Mesothelial cell of epicardium (in vitro differentiated cells): ENCODE results near the gene ATP12A. TPM values are rescaled to one million over a fixed set of nuclear protein-coding genes. Genes with fewer than 3 reads are reported as not detected.

Source experiments
- DNase-seq, 2 experiments: peaks; one replicate each; pipeline ENCODE4 v3.0.0; 2021; ENCODE audit warnings: low spot score in 2 of 2; ENCODE audit not compliant: unreplicated experiment in 2 of 2
- H3K27ac Mint-ChIP-seq: 2 replicates; pipeline ENCODE4 v1.8.0; 2021; ENCODE audit warnings: mixed read lengths
- H3K27me3 Mint-ChIP-seq: 2 replicates; pipeline ENCODE4 v1.8.0; 2021; ENCODE audit warnings: low read depth, mixed read lengths
- H3K36me3 Mint-ChIP-seq: 2 replicates; pipeline ENCODE4 v1.8.0; 2021; ENCODE audit warnings: mixed read lengths
- H3K4me1 Mint-ChIP-seq: 2 replicates; pipeline ENCODE4 v1.8.0; 2021; ENCODE audit warnings: mixed read lengths
- H3K4me3 Mint-ChIP-seq: 2 replicates; pipeline ENCODE4 v1.8.0; 2021; ENCODE audit warnings: mild to moderate bottlenecking, moderate library complexity, mixed read lengths
- H3K9me3 Mint-ChIP-seq: 2 replicates; pipeline ENCODE4 v1.8.0; 2021; ENCODE audit warnings: mixed read lengths
- CTCF ChIP-seq: fragments of 200-600 bp; sonication (generic); IDR thresholded peaks from one replicate; pipeline ENCODE4 v1.5.0; 2021; ENCODE audit warnings: antibody characterized with exemption; ENCODE audit not compliant: unreplicated experiment
- total RNA-seq: library from RNA; stranded (reverse); gene quantifications from 3 replicates; pipeline ENCODE4 v1.2.1, GENCODE V29; 2021

ATP12A gene
- total RNA-seq, 1 donor from 2014 or later, result 0.80 TPM

GRCh38 chr13:24734950-24735349, 54.7 kb downstream of the ATP12A start:
- H3K27ac Mint-ChIP-seq, result no peak overlapping the region
- H3K27me3 Mint-ChIP-seq, result no peaks in the 10 kb centered on the region
- peaks cover 22% of the 10 kb centered on the region for H3K9me3 Mint-ChIP-seq
- H3K36me3 Mint-ChIP-seq, result no peaks in the 10 kb centered on the region
- no peak for TF ChIP-seq CTCF
- DNase-seq, result no peak
- no peaks in the 10 kb centered on the region for H3K4me1 Mint-ChIP-seq
- no peak overlapping the region for H3K4me3 Mint-ChIP-seq

GRCh38 chr13:24737042-24737441, 56.8 kb downstream of the ATP12A start:
- Mint-ChIP-seq H3K9me3 (peaks cover 7% of the 10 kb centered on the region), H3K27ac (no peak overlapping the region), H3K4me3 (no peak overlapping the region), H3K4me1 (peaks cover 4% of the 10 kb centered on the region), H3K27me3 (no peaks in the 10 kb centered on the region), H3K36me3 (no peaks in the 10 kb centered on the region)
- no peak for DNase-seq
- no peak for TF ChIP-seq CTCF

- Mint-ChIP-seq H3K27me3 (peaks cover 3% of the 10 kb centered on the region), H3K4me3 (no peak overlapping the region), H3K4me1 (peaks cover 11% of the 10 kb centered on the region), H3K27ac (no peak overlapping the region), H3K9me3 (no peaks in the 10 kb centered on the region), H3K36me3 (no peaks in the 10 kb centered on the region)
- TF ChIP-seq CTCF, result no peak
- no peak for DNase-seq
Measured at GRCh38 chr13:24738366-24738847, 58.2 kb downstream of the ATP12A start.

GRCh38 chr13:24740014-24740890, 60.0 kb downstream of the ATP12A start:
- H3K27me3 Mint-ChIP-seq, result peaks cover 21% of the 10 kb centered on the region
- peaks cover 11% of the 10 kb centered on the region for H3K4me1 Mint-ChIP-seq
- H3K27ac Mint-ChIP-seq, result no peak overlapping the region
- no peak for DNase-seq
- no peak overlapping the region for H3K4me3 Mint-ChIP-seq
- no peaks in the 10 kb centered on the region for H3K36me3 Mint-ChIP-seq
- TF ChIP-seq CTCF, result no peak
- H3K9me3 Mint-ChIP-seq, result no peaks in the 10 kb centered on the region

GRCh38 chr13:24741016-24741662, 60.9 kb downstream of the ATP12A start:
- DNase-seq, result no peak
- Mint-ChIP-seq H3K27ac (no peak overlapping the region), H3K36me3 (no peaks in the 10 kb centered on the region), H3K4me3 (no peak overlapping the region), H3K27me3 (peaks cover 27% of the 10 kb centered on the region), H3K4me1 (peaks cover 11% of the 10 kb centered on the region), H3K9me3 (no peaks in the 10 kb centered on the region)
- no peak for TF ChIP-seq CTCF
